DMS153 treated with DMSO at 0.1 percent for 48 hours (cell line): ENCODE results near the gene ADNP.

Experiments
- DNase-seq: peaks from one replicate; lab custom pipeline; 2025; ENCODE audit not compliant: unreplicated experiment; lab: John Stamatoyannopoulos, UW

The ADNP gene

GRCh38 chr20:50932691-50933280 is 1.5 kb upstream of the ADNP start:
- no peak for DNase-seq

GRCh38 chr20:50932016-50932485 is 814 bp upstream of the ADNP start:
- DNase-seq = no peak

GRCh38 chr20:50930976-50931305 is 296 bp downstream of the ADNP start:
- DNase-seq = peak; percentile 33

- DNase-seq = no peak
These were observed 880 bp downstream of the ADNP start for GRCh38 chr20:50930139-50930975.

GRCh38 chr20:50929299-50930138 is 1.7 kb downstream of the ADNP start:
- DNase-seq = peak; percentile 79

GRCh38 chr20:50928469-50928868 is 2.8 kb downstream of the ADNP start:
- DNase-seq = no peak

GRCh38 chr20:50926530-50926929 is 4.7 kb downstream of the ADNP start:
- DNase-seq = no peak

GRCh38 chr20:50924261-50924920 is 6.8 kb downstream of the ADNP start:
- no peak for DNase-seq

GRCh38 chr20:50921803-50922501 is 9.3 kb downstream of the ADNP start:
- DNase-seq = no peak

GRCh38 chr20:50920997-50921396 is 10.2 kb downstream of the ADNP start:
- DNase-seq = no peak

- DNase-seq = no peak
These were observed 11.7 kb downstream of the ADNP start for GRCh38 chr20:50919567-50919966.

- DNase-seq = no peak
These were observed 12.8 kb downstream of the ADNP start for GRCh38 chr20:50918403-50918802.

GRCh38 chr20:50916934-50917333 is 14.3 kb downstream of the ADNP start:
- no peak for DNase-seq

GRCh38 chr20:50916257-50916656 is 15.0 kb downstream of the ADNP start:
- no peak for DNase-seq

GRCh38 chr20:50915424-50915823 is 15.8 kb downstream of the ADNP start:
- DNase-seq = no peak

- no peak for DNase-seq
These were observed 17.4 kb downstream of the ADNP start for GRCh38 chr20:50913690-50914375.

- DNase-seq = no peak
These were observed 19.5 kb downstream of the ADNP start for GRCh38 chr20:50911716-50912115.

- no peak for DNase-seq
These were observed 20.2 kb downstream of the ADNP start for GRCh38 chr20:50911030-50911429.

- no peak for DNase-seq
These were observed 21.8 kb downstream of the ADNP start for GRCh38 chr20:50909413-50909812.

- DNase-seq = no peak
These were observed 27.1 kb downstream of the ADNP start for GRCh38 chr20:50904067-50904570.
